Mesothelial cell of epicardium (in vitro differentiated cells): ENCODE results near the gene ASPSCR1. TPM values are rescaled to one million over a fixed set of nuclear protein-coding genes. Genes with fewer than 3 reads are reported as not detected.

Source experiments
- DNase-seq, 2 experiments: peaks; one replicate each; pipeline ENCODE4 v3.0.0; 2021; ENCODE audit warnings: low spot score in 2 of 2; ENCODE audit not compliant: unreplicated experiment in 2 of 2
- H3K27ac Mint-ChIP-seq: 2 replicates; pipeline ENCODE4 v1.8.0; 2021; ENCODE audit warnings: mixed read lengths
- H3K27me3 Mint-ChIP-seq: 2 replicates; pipeline ENCODE4 v1.8.0; 2021; ENCODE audit warnings: low read depth, mixed read lengths
- H3K36me3 Mint-ChIP-seq: 2 replicates; pipeline ENCODE4 v1.8.0; 2021; ENCODE audit warnings: mixed read lengths
- H3K4me1 Mint-ChIP-seq: 2 replicates; pipeline ENCODE4 v1.8.0; 2021; ENCODE audit warnings: mixed read lengths
- H3K4me3 Mint-ChIP-seq: 2 replicates; pipeline ENCODE4 v1.8.0; 2021; ENCODE audit warnings: mild to moderate bottlenecking, moderate library complexity, mixed read lengths
- H3K9me3 Mint-ChIP-seq: 2 replicates; pipeline ENCODE4 v1.8.0; 2021; ENCODE audit warnings: mixed read lengths
- total RNA-seq: library from RNA; stranded (reverse); gene quantifications from 3 replicates; pipeline ENCODE4 v1.2.1, GENCODE V29; 2021
- TF ChIP-seq, protein P1 (sequence below): fragments of 200-600 bp; sonication (generic); IDR thresholded peaks from one replicate; pipeline ENCODE4 v1.5.0; 2021; ENCODE audit warnings: antibody characterized with exemption; ENCODE audit not compliant: unreplicated experiment

The ASPSCR1 gene
- total RNA-seq, 1 donor from 2014 or later = 50.5 TPM

DNA sequence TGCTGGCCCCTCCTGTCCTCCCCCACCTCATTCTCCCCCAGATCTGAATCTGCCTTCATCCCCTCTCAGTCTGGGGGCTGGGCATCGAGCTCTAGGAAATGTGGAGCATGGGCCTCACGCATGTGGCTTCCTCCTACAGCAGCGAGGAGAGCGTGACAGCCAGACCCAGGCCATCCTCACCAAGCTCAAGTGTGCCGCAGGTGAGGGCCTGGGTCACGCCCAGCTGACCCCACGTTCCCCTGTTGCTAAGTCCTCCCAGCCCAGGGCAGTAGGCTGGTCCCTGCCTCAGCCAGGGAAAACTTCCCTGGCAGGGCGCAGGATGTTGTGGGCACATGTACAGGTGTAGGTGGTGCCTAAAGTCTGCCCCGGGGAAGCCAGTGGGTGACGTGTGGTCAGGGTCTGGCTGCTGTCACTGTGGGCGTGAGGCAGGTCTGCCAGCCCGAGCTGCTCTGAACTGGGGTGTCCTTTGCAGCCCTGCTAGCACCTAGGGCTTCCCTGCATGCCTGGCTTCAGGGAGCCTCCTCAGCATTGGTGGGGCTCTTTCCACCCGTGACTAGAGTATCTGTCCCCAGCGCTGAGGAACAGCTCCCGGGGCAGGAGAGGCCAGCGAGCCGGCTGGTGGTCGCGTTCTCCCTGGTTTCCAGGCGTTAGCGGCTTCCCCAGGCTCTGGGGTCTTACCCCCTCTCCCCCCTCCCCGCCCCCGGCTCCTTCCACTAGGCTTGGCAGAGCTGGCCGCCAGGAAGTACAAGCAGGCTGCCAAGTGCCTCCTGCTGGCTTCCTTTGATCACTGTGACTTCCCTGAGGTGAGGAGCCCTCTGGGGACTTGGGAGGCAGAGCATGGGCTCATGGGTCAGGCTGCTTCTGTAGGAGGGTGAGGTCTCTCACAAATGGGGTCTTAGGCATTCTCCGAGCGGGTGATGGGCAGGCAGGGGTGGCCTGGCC lies 77.9 kb downstream of the ASPSCR1 start:
- no peaks in the 10 kb centered on the region for H3K9me3 Mint-ChIP-seq
- H3K27me3 Mint-ChIP-seq = no peaks in the 10 kb centered on the region
- TF ChIP-seq, protein P1, sequence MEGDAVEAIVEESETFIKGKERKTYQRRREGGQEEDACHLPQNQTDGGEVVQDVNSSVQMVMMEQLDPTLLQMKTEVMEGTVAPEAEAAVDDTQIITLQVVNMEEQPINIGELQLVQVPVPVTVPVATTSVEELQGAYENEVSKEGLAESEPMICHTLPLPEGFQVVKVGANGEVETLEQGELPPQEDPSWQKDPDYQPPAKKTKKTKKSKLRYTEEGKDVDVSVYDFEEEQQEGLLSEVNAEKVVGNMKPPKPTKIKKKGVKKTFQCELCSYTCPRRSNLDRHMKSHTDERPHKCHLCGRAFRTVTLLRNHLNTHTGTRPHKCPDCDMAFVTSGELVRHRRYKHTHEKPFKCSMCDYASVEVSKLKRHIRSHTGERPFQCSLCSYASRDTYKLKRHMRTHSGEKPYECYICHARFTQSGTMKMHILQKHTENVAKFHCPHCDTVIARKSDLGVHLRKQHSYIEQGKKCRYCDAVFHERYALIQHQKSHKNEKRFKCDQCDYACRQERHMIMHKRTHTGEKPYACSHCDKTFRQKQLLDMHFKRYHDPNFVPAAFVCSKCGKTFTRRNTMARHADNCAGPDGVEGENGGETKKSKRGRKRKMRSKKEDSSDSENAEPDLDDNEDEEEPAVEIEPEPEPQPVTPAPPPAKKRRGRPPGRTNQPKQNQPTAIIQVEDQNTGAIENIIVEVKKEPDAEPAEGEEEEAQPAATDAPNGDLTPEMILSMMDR = no peak
- H3K4me1 Mint-ChIP-seq = peaks cover 12% of the 10 kb centered on the region
- no peak overlapping the region for H3K27ac Mint-ChIP-seq
- H3K4me3 Mint-ChIP-seq = no peak overlapping the region
- H3K36me3 Mint-ChIP-seq = peaks cover 5% of the 10 kb centered on the region
- DNase-seq = no peak

DNA sequence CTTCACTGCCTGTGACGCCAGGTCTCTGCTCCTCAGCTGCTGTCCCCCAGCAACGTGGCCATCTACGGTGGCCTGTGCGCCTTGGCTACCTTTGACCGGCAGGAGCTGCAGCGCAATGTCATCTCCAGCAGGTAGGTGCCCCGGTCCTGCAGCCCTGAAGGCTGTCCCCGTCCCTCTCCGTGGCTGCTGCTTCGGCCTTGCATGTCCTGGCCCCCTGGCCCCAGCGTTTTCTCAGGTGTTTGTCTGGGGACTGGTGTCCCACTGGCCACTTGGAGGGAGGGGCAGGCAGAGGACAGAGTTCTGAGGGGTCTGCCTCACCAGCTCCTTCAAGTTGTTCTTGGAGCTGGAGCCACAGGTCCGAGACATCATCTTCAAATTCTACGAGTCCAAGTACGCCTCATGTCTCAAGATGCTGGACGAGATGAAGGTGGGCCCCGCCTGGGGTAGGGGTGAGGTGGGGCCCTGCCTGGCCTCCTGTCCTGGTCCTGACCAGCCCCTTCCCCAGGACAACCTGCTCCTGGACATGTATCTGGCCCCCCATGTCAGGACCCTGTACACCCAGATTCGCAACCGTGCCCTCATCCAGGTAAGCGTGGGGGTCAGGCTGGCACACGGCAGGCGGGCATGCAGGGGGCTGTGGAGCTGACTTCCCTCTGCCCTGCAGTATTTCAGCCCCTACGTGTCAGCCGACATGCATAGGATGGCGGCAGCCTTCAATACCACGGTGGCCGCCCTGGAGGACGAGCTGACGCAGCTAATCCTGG lies 78.7 kb downstream of the ASPSCR1 start:
- no peaks in the 10 kb centered on the region for H3K9me3 Mint-ChIP-seq
- H3K27ac Mint-ChIP-seq = no peak overlapping the region
- H3K4me1 Mint-ChIP-seq = peaks cover 6% of the 10 kb centered on the region
- no peaks in the 10 kb centered on the region for H3K27me3 Mint-ChIP-seq
- no peak for DNase-seq
- H3K36me3 Mint-ChIP-seq = peaks cover 5% of the 10 kb centered on the region
- peak overlapping the region; percentile 4 for H3K4me3 Mint-ChIP-seq
- TF ChIP-seq, protein P1 = no peak

DNA sequence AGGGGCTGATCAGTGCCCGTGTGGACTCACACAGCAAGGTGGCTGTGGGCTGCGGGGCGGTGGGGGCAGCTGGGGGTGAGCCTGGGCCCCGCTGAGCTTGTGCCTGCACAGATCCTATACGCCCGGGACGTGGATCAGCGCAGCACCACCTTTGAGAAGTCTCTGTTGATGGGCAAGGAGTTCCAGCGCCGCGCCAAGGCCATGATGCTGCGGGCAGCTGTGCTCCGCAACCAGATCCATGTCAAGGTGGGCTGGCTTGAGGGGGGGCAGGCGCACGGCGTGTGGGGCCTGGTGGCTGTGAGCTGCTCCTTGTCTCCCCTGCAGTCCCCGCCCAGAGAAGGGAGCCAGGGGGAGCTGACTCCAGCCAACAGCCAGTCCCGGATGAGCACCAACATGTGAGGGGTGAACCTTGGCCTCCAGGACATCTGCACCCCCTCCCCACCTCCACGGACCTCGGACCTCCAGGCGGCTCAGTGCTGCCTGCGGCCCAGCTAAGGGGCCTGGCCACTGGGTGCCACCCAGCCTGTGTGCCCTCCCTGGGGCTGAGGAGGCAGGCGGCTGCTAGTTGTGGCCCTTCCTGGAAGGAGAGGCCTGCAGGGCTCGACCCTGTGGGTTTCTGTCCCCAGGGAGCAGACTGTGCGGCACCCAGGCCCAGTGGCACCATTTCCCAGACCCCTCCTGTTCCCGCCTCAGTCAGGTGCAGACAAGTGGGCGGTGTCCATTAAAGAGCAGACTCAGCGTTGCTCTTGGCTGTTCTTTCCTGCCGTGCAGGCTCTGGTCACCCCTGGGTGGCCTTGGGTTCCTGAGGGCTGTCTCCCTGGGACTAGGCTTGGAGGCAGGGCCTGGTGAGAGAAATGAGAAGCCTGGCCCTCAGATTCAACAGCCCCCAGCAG lies 79.5 kb downstream of the ASPSCR1 start:
- TF ChIP-seq, protein P1 = no peak
- no peak overlapping the region for H3K27ac Mint-ChIP-seq
- H3K4me3 Mint-ChIP-seq = no peak overlapping the region
- no peak for DNase-seq
- H3K27me3 Mint-ChIP-seq = no peaks in the 10 kb centered on the region
- H3K9me3 Mint-ChIP-seq = no peaks in the 10 kb centered on the region
- peaks cover 6% of the 10 kb centered on the region for H3K4me1 Mint-ChIP-seq
- H3K36me3 Mint-ChIP-seq = peaks cover 5% of the 10 kb centered on the region

DNA sequence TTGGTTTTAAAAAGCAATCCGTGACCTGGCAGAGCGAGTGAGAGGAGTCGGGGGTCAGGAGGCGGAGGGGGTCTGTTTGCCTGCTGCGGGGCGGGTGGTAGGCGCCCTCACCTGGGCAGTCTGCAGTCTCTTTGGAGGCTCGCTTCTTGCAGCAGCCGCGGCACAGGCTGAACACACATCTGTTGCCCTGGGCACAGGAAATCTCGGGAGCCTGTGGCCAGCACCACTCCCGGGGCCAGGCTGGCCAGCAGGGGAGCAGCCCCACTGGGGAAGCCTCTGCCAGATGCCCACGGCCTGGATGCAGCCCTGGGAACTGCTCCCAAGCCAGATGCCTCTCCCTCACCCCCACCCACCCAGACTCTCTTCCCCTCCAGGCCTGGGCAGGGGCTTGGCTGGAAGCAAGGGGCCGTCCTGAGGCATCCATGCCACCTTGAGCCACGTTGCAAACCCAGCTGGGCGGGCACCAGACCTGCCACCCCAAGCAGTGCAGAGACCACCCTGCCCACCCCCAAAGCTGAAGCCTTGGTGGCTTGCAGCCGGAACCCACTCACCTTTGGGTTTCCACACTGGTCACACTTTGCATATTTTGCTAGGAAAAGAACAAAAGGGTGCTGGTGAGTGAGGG lies 80.9 kb downstream of the ASPSCR1 start:
- H3K27ac Mint-ChIP-seq = no peak overlapping the region
- peaks cover 5% of the 10 kb centered on the region for H3K36me3 Mint-ChIP-seq
- no peaks in the 10 kb centered on the region for H3K27me3 Mint-ChIP-seq
- H3K4me3 Mint-ChIP-seq = no peak overlapping the region
- TF ChIP-seq, protein P1 = no peak
- no peaks in the 10 kb centered on the region for H3K9me3 Mint-ChIP-seq
- peaks cover 2% of the 10 kb centered on the region for H3K4me1 Mint-ChIP-seq
- no peak for DNase-seq

DNA sequence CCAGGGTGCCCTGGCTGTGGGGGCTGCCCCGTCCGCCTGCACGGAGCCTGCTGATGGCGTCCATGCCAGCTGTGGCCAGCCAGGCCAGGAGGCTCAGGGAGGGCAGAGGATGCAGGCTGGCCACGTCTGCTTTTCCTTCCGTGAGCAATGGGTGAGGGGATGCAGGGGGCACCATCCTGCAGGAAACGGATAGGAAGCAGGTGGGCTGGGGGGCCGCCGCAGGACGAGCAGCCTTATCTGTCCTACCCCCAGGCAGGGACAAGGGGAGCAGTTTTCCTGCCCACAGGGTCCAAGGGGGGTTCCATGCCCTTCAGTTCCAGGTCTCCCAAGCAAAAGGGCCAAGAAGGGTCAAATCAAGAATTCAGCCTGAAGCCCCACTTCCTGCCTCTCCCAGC lies 81.4 kb downstream of the ASPSCR1 start:
- H3K9me3 Mint-ChIP-seq = no peaks in the 10 kb centered on the region

More for the DNA sequence above, 81.4 kb downstream of the ASPSCR1 start:
- H3K4me1 Mint-ChIP-seq = no peaks in the 10 kb centered on the region
- DNase-seq = no peak
- H3K36me3 Mint-ChIP-seq = peaks cover 5% of the 10 kb centered on the region
- H3K27ac Mint-ChIP-seq = no peak overlapping the region
- no peak overlapping the region for H3K4me3 Mint-ChIP-seq
- TF ChIP-seq, protein P1 = no peak
- no peaks in the 10 kb centered on the region for H3K27me3 Mint-ChIP-seq
